HT1080 (cell line): ENCODE data around the gene MLF2. TPM values are rescaled to one million over a fixed set of nuclear protein-coding genes. Genes with fewer than 3 reads are reported as not detected.

Experiments used
- small RNA-seq: library from RNA; depleted of rRNA; stranded (forward); fragments of <200 nt; gene quantifications from one replicate; pipeline ENCODE3, GENCODE V24; 2014
- total RNA-seq: library from RNA; depleted of rRNA; stranded (reverse); fragments of >200 nt; shearing (Covaris generic); gene quantifications from 2 replicates; pipeline ENCODE4 v1.2.3, GENCODE V29; 2014; rRNA removed

The MLF2 gene
- total RNA-seq, 1 experiment from 2014 or later: 297 TPM

Small RNA genes within 50 kb of the gene (small RNA-seq; reads per million reads assigned to genes)
- not detected for gene RNU6-781P

Other genes with a start within 250 kb of the MLF2 start
- gene GAPDH, start 218.6 kb downstream of the MLF2 start, total RNA-seq: 10,781 and 12,621 TPM in 2 replicates
- gene IFFO1, start 197.1 kb downstream of the MLF2 start, total RNA-seq: 7.7 and 9.5 TPM in 2 replicates
- 80.0 and 90.1 TPM in 2 replicates for gene NOP2, start 184.8 kb downstream of the MLF2 start, total RNA-seq
- gene CHD4, start 145.8 kb downstream of the MLF2 start, total RNA-seq: 348 and 371 TPM in 2 replicates
- gene LPAR5, start 117.2 kb downstream of the MLF2 start, total RNA-seq: 0.27 and 0.29 TPM in 2 replicates
- not detected in 2 replicates for gene ACRBP, start 105.7 kb downstream of the MLF2 start, total RNA-seq
- 22.3 and 25.5 TPM in 2 replicates for gene ING4, start 90.0 kb downstream of the MLF2 start, total RNA-seq
- 28.8 and 42.6 TPM in 2 replicates for gene ZNF384, start 63.8 kb downstream of the MLF2 start, total RNA-seq
- gene PIANP, start 52.3 kb downstream of the MLF2 start, total RNA-seq: 0.45 TPM in 1 of 2 replicates, not detected in the other
- gene COPS7A, start 29.1 kb downstream of the MLF2 start, total RNA-seq: 97.5 and 97.6 TPM in 2 replicates
- 105 and 148 TPM in 2 replicates for gene PTMS, start 13.2 kb upstream of the MLF2 start, total RNA-seq
- 0.20 and 2.0 TPM in 2 replicates for gene LAG3, start 19.4 kb upstream of the MLF2 start, total RNA-seq
- 0.10 TPM in 1 of 2 replicates, not detected in the other for gene CD4, start 36.4 kb upstream of the MLF2 start, total RNA-seq
- gene GPR162, start 68.7 kb upstream of the MLF2 start, total RNA-seq: 7.2 and 8.7 TPM in 2 replicates
- gene P3H3, start 75.3 kb upstream of the MLF2 start, total RNA-seq: 31.5 and 31.7 TPM in 2 replicates
- 1.5 and 1.6 TPM in 2 replicates for gene GNB3, start 87.8 kb upstream of the MLF2 start, total RNA-seq
- 129 and 190 TPM in 2 replicates for gene CDCA3, start 98.1 kb upstream of the MLF2 start, total RNA-seq
- 109 and 112 TPM in 2 replicates for gene USP5, start 99.0 kb upstream of the MLF2 start, total RNA-seq
- 1,401 and 1,471 TPM in 2 replicates for gene TPI1, start 114.4 kb upstream of the MLF2 start, total RNA-seq
- 15.7 and 20.0 TPM in 2 replicates for gene SPSB2, start 120.2 kb upstream of the MLF2 start, total RNA-seq
- gene LRRC23, start 151.7 kb upstream of the MLF2 start, total RNA-seq: 3.5 and 3.6 TPM in 2 replicates
- 13.4 and 26.3 TPM in 2 replicates for gene ENO2, start 161.4 kb upstream of the MLF2 start, total RNA-seq
- 6.6 and 11.6 TPM in 2 replicates for gene ATN1, start 174.8 kb upstream of the MLF2 start, total RNA-seq
- not detected in 2 replicates for gene RNU7-1, start 190.7 kb upstream of the MLF2 start, total RNA-seq
- gene C12orf57, start 190.9 kb upstream of the MLF2 start, total RNA-seq: 127 and 201 TPM in 2 replicates
- 0.05 and 0.37 TPM in 2 replicates for gene PTPN6, start 198.2 kb upstream of the MLF2 start, total RNA-seq
- 647 and 649 TPM in 2 replicates for gene PHB2, start 217.5 kb upstream of the MLF2 start, total RNA-seq
- gene EMG1, start 217.8 kb upstream of the MLF2 start, total RNA-seq: 107 and 122 TPM in 2 replicates